Fibroblast of villous mesenchyme (primary cell): ENCODE results near the gene PRTN3. TPM values are rescaled to one million over a fixed set of nuclear protein-coding genes. Genes with fewer than 3 reads are reported as not detected.
"Not testable (repeated sequence)": the region's sequence is repeated elsewhere in the genome, so short reads cannot be mapped to it uniquely, and the experiment has no call there.

Experiments used
- DNase-seq: peaks from one replicate; pipeline ENCODE4 v3.0.0-alpha.2; 2010; ENCODE audit warnings: low read depth
- H3K4me3 ChIP-seq: 2 replicates; pipeline ENCODE4 v1.5.1; 2011; ENCODE audit warnings: low read depth, mild to moderate bottlenecking, low read length
- CTCF ChIP-seq: IDR thresholded peaks from 2 replicates; pipeline ENCODE4 v1.5.1; 2012; ENCODE audit warnings: low read depth, mild to moderate bottlenecking, low read length; ENCODE audit not compliant: insufficient read depth
- total RNA-seq: library from RNA; depleted of rRNA; stranded (reverse); fragments of >200 nt; gene quantifications from 2 replicates; pipeline ENCODE4 v1.2.3, GENCODE V29; 2012

PRTN3 gene
- total RNA-seq, 1 donor, result not detected

- DNase-seq, result no peak
- H3K4me3 ChIP-seq, result peak overlapping the region; percentile 36
- TF ChIP-seq CTCF, result no peak
Measured at GRCh38 chr19:850979-851335, 10.2 kb downstream of the PRTN3 start.

GRCh38 chr19:852136-853013, 11.6 kb downstream of the PRTN3 start, which contains the start of gene ELANE:
Gene ELANE (plus strand): TSS chr19:852303. CDS start chr19:852329, 26 bp downstream.
- no peak within 1 kb of the TSS for H3K4me3 ChIP-seq
- TF ChIP-seq CTCF, result no peak
- DNase-seq, result no peak

GRCh38 chr19:853014-853585, 12.3 kb downstream of the PRTN3 start:
- H3K4me3 ChIP-seq, result no peak overlapping the region
- no peak for TF ChIP-seq CTCF
- no peak for DNase-seq

- DNase-seq, H3K4me3 ChIP-seq: not testable (repeated sequence)
Measured at GRCh38 chr19:853614-854220, 12.9 kb downstream of the PRTN3 start.

- no peak overlapping the region for H3K4me3 ChIP-seq
- TF ChIP-seq CTCF, result no peak
- no peak for DNase-seq
Measured at GRCh38 chr19:854549-854948, 13.8 kb downstream of the PRTN3 start.

GRCh38 chr19:855142-855541, 14.3 kb downstream of the PRTN3 start:
- no peak overlapping the region for H3K4me3 ChIP-seq
- no peak for DNase-seq
- TF ChIP-seq CTCF, result no peak

GRCh38 chr19:855566-856120, 14.8 kb downstream of the PRTN3 start:
- TF ChIP-seq CTCF, result no peak
- no peak for DNase-seq
- H3K4me3 ChIP-seq, result no peak overlapping the region
